ENCODE results near the gene SLIT3.

Gene SLIT3

DNA sequence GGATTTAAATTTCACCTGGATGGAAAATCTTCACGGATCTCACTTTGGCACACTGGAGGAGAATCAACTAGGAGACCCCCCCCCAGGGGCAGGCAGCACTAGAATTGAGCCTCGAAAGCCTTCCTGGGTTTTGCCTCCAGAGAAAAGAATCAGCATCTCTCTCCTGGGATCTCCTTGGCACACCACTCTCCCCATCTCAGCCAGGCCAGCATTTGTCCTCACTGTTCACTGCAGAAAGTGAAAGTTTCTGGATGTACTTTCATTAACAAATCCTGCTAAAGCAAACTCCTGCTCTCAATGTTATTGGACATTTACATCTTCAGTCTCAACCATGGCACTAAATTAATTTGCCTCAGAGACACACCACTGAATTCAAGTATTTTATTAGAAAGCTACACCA is 312.2 kb downstream of the SLIT3 start:
- TF ChIP-seq, protein P1, sequence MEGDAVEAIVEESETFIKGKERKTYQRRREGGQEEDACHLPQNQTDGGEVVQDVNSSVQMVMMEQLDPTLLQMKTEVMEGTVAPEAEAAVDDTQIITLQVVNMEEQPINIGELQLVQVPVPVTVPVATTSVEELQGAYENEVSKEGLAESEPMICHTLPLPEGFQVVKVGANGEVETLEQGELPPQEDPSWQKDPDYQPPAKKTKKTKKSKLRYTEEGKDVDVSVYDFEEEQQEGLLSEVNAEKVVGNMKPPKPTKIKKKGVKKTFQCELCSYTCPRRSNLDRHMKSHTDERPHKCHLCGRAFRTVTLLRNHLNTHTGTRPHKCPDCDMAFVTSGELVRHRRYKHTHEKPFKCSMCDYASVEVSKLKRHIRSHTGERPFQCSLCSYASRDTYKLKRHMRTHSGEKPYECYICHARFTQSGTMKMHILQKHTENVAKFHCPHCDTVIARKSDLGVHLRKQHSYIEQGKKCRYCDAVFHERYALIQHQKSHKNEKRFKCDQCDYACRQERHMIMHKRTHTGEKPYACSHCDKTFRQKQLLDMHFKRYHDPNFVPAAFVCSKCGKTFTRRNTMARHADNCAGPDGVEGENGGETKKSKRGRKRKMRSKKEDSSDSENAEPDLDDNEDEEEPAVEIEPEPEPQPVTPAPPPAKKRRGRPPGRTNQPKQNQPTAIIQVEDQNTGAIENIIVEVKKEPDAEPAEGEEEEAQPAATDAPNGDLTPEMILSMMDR (IDR thresholded peaks at IDR 0.05): no peak
- no peaks in the 10 kb centered on the region for H3K9me3 Mint-ChIP-seq
- H3K4me1 Mint-ChIP-seq: peaks cover 86% of the 10 kb centered on the region
- no peaks in the 10 kb centered on the region for H3K36me3 Mint-ChIP-seq (ENCODE audit: low read depth)
- H3K27ac Mint-ChIP-seq: no peak overlapping the region
- H3K27me3 Mint-ChIP-seq (ENCODE audit: low read depth, poor library complexity): peaks cover 28% of the 10 kb centered on the region
- DNase-seq: no peak
- H3K4me3 Mint-ChIP-seq: no peak overlapping the region

DNA sequence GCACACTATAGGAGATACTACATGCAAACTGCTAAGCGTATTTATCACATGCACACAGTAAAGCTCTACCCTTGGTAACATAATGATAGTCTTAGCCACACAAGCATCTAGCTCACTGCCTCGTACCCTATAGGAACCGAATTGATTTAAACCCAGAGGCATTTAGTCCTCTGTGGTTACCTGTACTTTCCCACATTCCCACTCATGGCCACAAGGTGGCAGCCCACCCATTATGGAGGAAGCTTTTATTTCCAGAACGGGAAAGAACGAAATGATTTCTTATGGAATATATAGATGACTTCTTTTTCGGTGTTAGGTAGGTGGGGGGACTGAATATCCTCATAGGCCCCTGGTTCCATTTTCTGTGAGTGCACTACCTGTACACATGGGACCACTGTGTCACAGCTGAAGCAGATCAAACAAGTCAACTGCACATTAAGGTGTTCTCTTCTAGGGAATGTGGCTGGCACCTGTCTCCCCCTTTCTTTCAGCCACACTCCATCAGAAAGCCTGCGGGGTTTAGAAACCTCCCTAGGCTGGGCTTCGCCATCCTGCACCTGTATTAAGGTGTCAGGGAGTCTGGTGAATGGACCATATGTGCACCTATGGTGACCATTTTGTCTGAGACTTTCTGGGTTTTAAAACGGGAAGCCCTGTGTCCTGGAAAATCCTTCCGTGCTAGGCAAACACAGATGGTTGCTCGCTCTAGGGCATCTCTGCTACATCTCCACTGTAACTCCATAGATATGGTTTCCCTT is 313.2 kb downstream of the SLIT3 start:
- TF ChIP-seq, protein P1 (IDR thresholded peaks at IDR 0.05): peak; percentile 95
- Mint-ChIP-seq H3K4me1 (peaks cover 76% of the 10 kb centered on the region), H3K4me3 (no peak overlapping the region), H3K27ac (no peak overlapping the region), H3K36me3 (ENCODE audit: low read depth) (no peaks in the 10 kb centered on the region), H3K9me3 (no peaks in the 10 kb centered on the region), H3K27me3 (ENCODE audit: low read depth, poor library complexity) (peaks cover 29% of the 10 kb centered on the region)
- peak; percentile 84 for DNase-seq

DNA sequence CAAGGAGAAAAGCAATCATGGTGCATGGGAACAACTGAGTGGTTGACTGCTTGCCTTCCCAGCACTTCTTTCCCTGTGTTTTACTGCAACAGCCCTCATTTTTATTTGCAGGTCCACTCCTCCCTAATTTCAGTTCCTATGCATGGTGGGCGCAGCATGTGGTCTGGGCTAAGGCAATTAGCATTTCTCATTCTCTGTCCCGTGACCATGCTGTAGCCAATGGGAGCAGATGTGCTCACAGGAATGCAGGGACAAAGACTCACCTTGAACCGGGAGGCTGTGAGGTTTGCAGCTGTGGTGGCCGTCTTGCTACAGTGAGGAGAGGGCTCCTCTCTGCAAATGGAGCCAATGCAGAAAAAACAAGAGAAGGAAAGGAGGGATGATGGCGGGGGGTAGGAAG is 315.5 kb downstream of the SLIT3 start:
- H3K27me3 Mint-ChIP-seq (ENCODE audit: low read depth, poor library complexity): peaks cover 31% of the 10 kb centered on the region
- no peaks in the 10 kb centered on the region for H3K36me3 Mint-ChIP-seq (ENCODE audit: low read depth)

DNA sequence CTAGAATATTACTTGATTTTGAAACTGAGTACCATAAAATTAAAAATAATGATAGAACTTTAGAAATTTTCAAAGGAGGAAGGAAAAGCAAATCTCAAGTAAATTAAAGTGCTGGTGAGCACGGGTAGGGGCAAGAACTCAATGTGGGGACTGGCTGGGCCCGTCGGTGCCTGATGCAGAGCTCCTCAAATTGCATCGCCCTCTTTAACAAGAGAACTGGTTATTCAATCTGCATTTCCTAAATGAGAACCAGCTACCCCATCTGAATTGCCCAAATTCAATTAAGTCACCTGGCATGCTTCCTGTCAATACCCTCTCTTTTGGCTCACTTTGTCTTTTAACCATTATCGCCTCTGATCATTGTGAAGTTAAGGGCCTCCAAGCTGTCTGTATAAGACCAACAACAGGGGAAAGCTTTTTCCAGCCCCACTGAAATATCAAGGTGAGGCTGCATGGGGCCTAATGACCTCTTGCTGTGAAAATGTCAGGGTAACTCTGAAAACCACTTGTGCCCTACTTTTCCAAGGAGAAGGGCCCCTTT is 316.7 kb downstream of the SLIT3 start:
- H3K27me3 Mint-ChIP-seq (ENCODE audit: low read depth, poor library complexity): peaks cover 26% of the 10 kb centered on the region
- H3K4me3 Mint-ChIP-seq: no peak overlapping the region
- H3K4me1 Mint-ChIP-seq: peaks cover 51% of the 10 kb centered on the region
- no peaks in the 10 kb centered on the region for H3K36me3 Mint-ChIP-seq (ENCODE audit: low read depth)
- TF ChIP-seq, protein P1 (IDR thresholded peaks at IDR 0.05): no peak
- DNase-seq: no peak
- H3K27ac Mint-ChIP-seq: no peak overlapping the region
- no peaks in the 10 kb centered on the region for H3K9me3 Mint-ChIP-seq

More for the DNA sequence above, 315.5 kb downstream of the SLIT3 start:
- Mint-ChIP-seq H3K27ac (no peak overlapping the region), H3K4me1 (peaks cover 55% of the 10 kb centered on the region), H3K4me3 (no peak overlapping the region), H3K9me3 (no peaks in the 10 kb centered on the region)
- TF ChIP-seq, protein P1 (IDR thresholded peaks at IDR 0.05): no peak
- no peak for DNase-seq

DNA sequence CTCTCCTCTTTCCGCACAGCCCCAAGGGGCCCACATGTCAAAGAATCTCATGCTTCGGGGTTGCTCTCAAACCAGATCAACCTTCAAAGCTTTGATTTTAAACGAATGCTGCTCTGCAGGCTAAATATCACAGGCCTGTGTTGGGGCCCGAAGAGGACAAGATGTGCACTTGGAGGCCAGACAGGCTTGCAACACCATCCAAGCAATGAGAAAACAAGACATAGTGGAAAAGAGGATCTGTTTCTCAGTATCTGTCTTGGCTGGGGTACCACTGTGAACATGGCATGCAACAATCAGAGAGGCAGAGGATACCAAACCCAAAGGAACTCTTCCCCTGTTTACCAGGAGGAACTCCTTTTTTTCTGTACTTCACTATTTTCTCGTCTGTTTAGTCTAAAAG is 321.8 kb downstream of the SLIT3 start:
- Mint-ChIP-seq H3K27me3 (ENCODE audit: low read depth, poor library complexity) (peaks cover 26% of the 10 kb centered on the region), H3K27ac (no peak overlapping the region), H3K4me1 (peaks cover 58% of the 10 kb centered on the region), H3K9me3 (no peaks in the 10 kb centered on the region), H3K4me3 (no peak overlapping the region), H3K36me3 (ENCODE audit: low read depth) (no peaks in the 10 kb centered on the region)
- TF ChIP-seq, protein P1 (IDR thresholded peaks at IDR 0.05): no peak
- no peak for DNase-seq

DNA sequence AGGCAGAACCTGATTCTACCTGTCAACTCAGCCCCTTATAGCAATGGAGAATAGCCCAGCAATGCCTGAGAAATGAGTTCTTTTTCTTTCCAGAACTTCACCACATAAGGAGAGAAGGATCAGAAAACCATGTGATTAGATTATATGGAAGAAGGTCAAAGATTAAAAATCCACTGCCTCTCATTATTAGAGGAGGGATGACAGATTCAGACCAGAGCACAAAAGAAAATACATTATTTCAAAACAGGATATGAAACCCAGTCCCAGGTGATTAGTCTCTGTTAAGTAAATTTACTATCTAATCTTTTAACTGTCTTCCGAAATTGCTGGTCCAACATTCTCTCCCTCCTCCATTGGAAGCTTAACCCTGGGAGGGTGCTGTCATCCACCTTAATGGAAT is 322.4 kb downstream of the SLIT3 start:
- H3K36me3 Mint-ChIP-seq (ENCODE audit: low read depth): no peaks in the 10 kb centered on the region
- H3K4me1 Mint-ChIP-seq: peaks cover 62% of the 10 kb centered on the region
- H3K27ac Mint-ChIP-seq: no peak overlapping the region
- DNase-seq: no peak
- TF ChIP-seq, protein P1 (IDR thresholded peaks at IDR 0.05): no peak
- no peaks in the 10 kb centered on the region for H3K9me3 Mint-ChIP-seq
- no peak overlapping the region for H3K4me3 Mint-ChIP-seq
- peaks cover 26% of the 10 kb centered on the region for H3K27me3 Mint-ChIP-seq (ENCODE audit: low read depth, poor library complexity)

All from nephron progenitor cell (in vitro differentiated cells).